K562 (cell line): ENCODE measurements around the gene ZFP57. TPM values are rescaled to one million over a fixed set of nuclear protein-coding genes. Genes with fewer than 3 reads are reported as not detected.
A peak's percentile ranks its signal among the peaks of the same experiment; 100 is the strongest.

Experiments
- ASH1L ChIP-seq: fragments of 450-650 bp; IDR thresholded peaks from 2 replicates; pipeline ENCODE4 v1.6.1; 2018; ENCODE audit warnings: borderline replicate concordance, mild to moderate bottlenecking, low read depth; ENCODE audit not compliant: partially characterized antibody
- CREB1 ChIP-seq, 2 experiments: sonication (generic) in 1 of 2; formaldehyde crosslinking in 1 of 2; IDR thresholded peaks; 2 replicates each; pipeline versions ENCODE4 v1.6.1 to v1.8.0; 2012 to 2022; ENCODE audit warnings: inconsistent platforms in 1 of 2, mild to moderate bottlenecking in 1 of 2, missing genetic modification reagents in 1 of 2, moderate library complexity in 1 of 2
- EGR1 ChIP-seq: fragments of 450-650 bp; conservative IDR thresholded peaks from 2 replicates; pipeline ENCODE4 v1.6.1; 2017; ENCODE audit warnings: mild to moderate bottlenecking
- ETV5 ChIP-seq: sonication (generic); formaldehyde crosslinking; IDR thresholded peaks from 2 replicates; pipeline ENCODE4 v1.4.0; 2020; ENCODE audit warnings: low read depth, mild to moderate bottlenecking, missing genetic modification reagents
- HCFC1 ChIP-seq: IDR thresholded peaks from 2 replicates; pipeline ENCODE4 v1.6.1; 2012; ENCODE audit warnings: low read depth, low read length, improper control_type of control experiment
- HDAC1 ChIP-seq, 2 experiments: fragments of 450-650 bp; IDR thresholded peaks; 2 replicates each; pipeline ENCODE4 v1.6.1; 2016 to 2017; ENCODE audit warnings: inconsistent platforms in 1 of 2, mild to moderate bottlenecking in 1 of 2, moderate library complexity in 1 of 2
- KAT2B ChIP-seq: IDR thresholded peaks from one replicate; pipeline ENCODE4 v1.6.1; 2012; ENCODE audit warnings: low read depth, mild to moderate bottlenecking, control low read depth, inconsistent platforms, low read length, moderate library complexity
- POLR2B ChIP-seq: fragments of 450-650 bp; IDR thresholded peaks from 2 replicates; pipeline ENCODE4 v1.6.1; 2018; ENCODE audit warnings: low read depth; ENCODE audit not compliant: partially characterized antibody
- POLR2H ChIP-seq: IDR thresholded peaks from 2 replicates; pipeline ENCODE4 v1.6.1; 2016; ENCODE audit warnings: missing genetic modification characterization, low read depth, mild to moderate bottlenecking, control low read depth, missing compliant biosample characterization, moderate library complexity
- POU5F1 ChIP-seq: fragments of 150-350 bp; IDR thresholded peaks from 2 replicates; pipeline ENCODE4 v1.6.1; 2014; ENCODE audit warnings: borderline replicate concordance, low read length, low read depth, mild to moderate bottlenecking; ENCODE audit not compliant: partially characterized antibody
- PRPF4 ChIP-seq: fragments of 200-400 bp; formaldehyde crosslinking; IDR thresholded peaks from one replicate; pipeline ENCODE4 v1.6.1; 2017; ENCODE audit warnings: low read length, low read depth, mild to moderate bottlenecking; ENCODE audit not compliant: insufficient read depth, poor library complexity, severe bottlenecking
- RBBP5 ChIP-seq: fragments of 200-600 bp; sonication (generic); IDR thresholded peaks from 2 replicates; pipeline ENCODE4 v1.6.1; 2012; ENCODE audit warnings: borderline replicate concordance, mild to moderate bottlenecking, low read length, control low read depth, inconsistent platforms; ENCODE audit not compliant: insufficient read depth, poor library complexity, severe bottlenecking
- SMARCC2 ChIP-seq: fragments of 450-650 bp; IDR thresholded peaks from 2 replicates; pipeline ENCODE4 v1.6.1; 2017; ENCODE audit warnings: antibody characterized with exemption, moderate library complexity, mild to moderate bottlenecking, low read depth
- TAF15 ChIP-seq: fragments of 200-400 bp; formaldehyde crosslinking; IDR thresholded peaks from 2 replicates; pipeline ENCODE4 v1.6.1; 2017; ENCODE audit warnings: mild to moderate bottlenecking, low read depth, low read length, moderate library complexity
- TBP ChIP-seq: optimal IDR thresholded peaks from 2 replicates; pipeline ENCODE3; 2011; ENCODE audit warnings: low read depth, low read length, improper control_type of control experiment
- TCF7L2 ChIP-seq: fragments of 150-350 bp; IDR thresholded peaks from 2 replicates; pipeline ENCODE4 v1.6.1; 2016; ENCODE audit warnings: low read depth, mild to moderate bottlenecking, low read length, moderate library complexity
- TFE3 ChIP-seq: fragments of 450-650 bp; formaldehyde crosslinking; IDR thresholded peaks from 2 replicates; pipeline ENCODE4 v1.4.0; 2020; ENCODE audit warnings: mild to moderate bottlenecking, mixed read lengths
- TRIM24 ChIP-seq, 2 experiments: fragments of 450-650 bp; IDR thresholded peaks; 2 replicates each; pipeline ENCODE4 v1.6.1; 2016
- ZBTB7A ChIP-seq: IDR thresholded peaks from 2 replicates; pipeline ENCODE4 v1.6.1; 2011; ENCODE audit warnings: low read depth, mild to moderate bottlenecking, low read length, moderate library complexity, borderline replicate concordance; ENCODE audit not compliant: control insufficient read depth
- ZKSCAN1 ChIP-seq: fragments of 150-350 bp; IDR thresholded peaks from 2 replicates; pipeline ENCODE4 v1.6.1; 2016; ENCODE audit warnings: low read depth, low read length
- polyA plus RNA-seq, 8 experiments: library from polyadenylated mRNA; depleted of rRNA in 4 of 8; stranded (reverse) in 5 of 8; unstranded in 3 of 8; fragments of >200 nt; fragmentation: Nextera tagmentation in 2 of 8; fragmentation: Illumina TruSeq in 1 of 8; extraction: Ambion mirVana in 2 of 8; extraction: Trizol in 1 of 8; gene quantifications; 2 replicates each; pipeline versions ENCODE4 v1.2.1 to v1.2.3, GENCODE V29; 2011 to 2014; ENCODE audit warnings: inconsistent platforms in 1 of 8, missing spikeins in 1 of 8
- total RNA-seq, 7 experiments: library from RNA; depleted of rRNA in 6 of 7; stranded (reverse); fragments of >200 nt in 6 of 7; fragmentation: Illumina TruSeq in 2 of 7; extraction: Trizol in 2 of 7; gene quantifications; 2 replicates each; pipeline versions ENCODE4 v1.2.1 to v1.2.3, GENCODE V29; 2011 to 2021; ENCODE audit warnings: low replicate concordance in 1 of 7
- TF ChIP-seq, protein P1 (sequence below): fragments of 450-650 bp; formaldehyde crosslinking; IDR thresholded peaks from 2 replicates; pipeline ENCODE4 v1.4.0; 2020; ENCODE audit warnings: mild to moderate bottlenecking, moderate library complexity
- TF ChIP-seq, protein P2 (sequence below): IDR thresholded peaks from 2 replicates; pipeline ENCODE4 v1.6.1; 2012; ENCODE audit warnings: low read depth, low read length, improper control_type of control experiment, borderline replicate concordance
- TF ChIP-seq, protein P3 (sequence below): sonication (generic); formaldehyde crosslinking; IDR thresholded peaks from 2 replicates; pipeline ENCODE4 v1.8.0; 2022; ENCODE audit warnings: mild to moderate bottlenecking, missing genetic modification reagents

Gene ZFP57
- total and polyA plus RNA-seq, 9 of the 15 experiments (the other 6 are each of a cell fraction or from before 2014, with no cell fraction given) = 0.04 to 0.28 (median 0.13) TPM

DNA sequence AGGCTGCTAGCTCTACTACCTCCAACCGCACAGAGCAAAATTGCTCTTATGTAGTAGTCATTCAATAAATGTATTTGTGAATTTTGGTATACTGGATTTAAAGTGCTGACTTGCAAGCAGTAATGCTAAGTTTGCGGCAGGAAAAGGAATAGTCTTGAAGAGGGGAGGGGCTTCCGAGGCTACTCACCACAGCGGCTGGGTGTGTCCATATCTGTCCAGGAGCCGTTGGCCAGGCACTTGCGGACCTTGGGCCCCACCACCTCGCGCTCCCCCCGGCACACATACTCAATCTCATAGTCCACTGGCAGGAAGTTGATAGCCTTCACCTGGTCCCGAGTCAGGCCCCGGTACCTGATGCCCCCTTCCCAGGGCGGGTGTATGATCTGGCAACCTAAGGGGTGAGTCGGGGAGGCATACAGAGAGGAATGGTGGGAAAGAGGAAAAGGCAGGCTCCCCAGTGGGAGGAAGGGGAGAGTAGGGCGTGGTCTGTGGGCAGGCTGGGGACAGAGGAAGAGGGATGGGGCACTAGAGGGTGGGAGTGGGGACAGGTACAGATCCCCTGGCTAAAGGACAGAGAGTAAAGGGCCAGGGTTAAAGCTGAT is 49.6 kb downstream of the ZFP57 start (continued):
- TF ChIP-seq ASH1L = no peak
- peak in 1 of 2 experiments; percentile 77; a peak in 2 of 4 replicates for TF ChIP-seq HDAC1 (IDR thresholded peaks at IDR 0.05)
- no peak for TF ChIP-seq ZKSCAN1
- TF ChIP-seq, protein P1, sequence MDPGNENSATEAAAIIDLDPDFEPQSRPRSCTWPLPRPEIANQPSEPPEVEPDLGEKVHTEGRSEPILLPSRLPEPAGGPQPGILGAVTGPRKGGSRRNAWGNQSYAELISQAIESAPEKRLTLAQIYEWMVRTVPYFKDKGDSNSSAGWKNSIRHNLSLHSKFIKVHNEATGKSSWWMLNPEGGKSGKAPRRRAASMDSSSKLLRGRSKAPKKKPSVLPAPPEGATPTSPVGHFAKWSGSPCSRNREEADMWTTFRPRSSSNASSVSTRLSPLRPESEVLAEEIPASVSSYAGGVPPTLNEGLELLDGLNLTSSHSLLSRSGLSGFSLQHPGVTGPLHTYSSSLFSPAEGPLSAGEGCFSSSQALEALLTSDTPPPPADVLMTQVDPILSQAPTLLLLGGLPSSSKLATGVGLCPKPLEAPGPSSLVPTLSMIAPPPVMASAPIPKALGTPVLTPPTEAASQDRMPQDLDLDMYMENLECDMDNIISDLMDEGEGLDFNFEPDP (CRISPR knock-in tag) = no peak
- no peak for TF ChIP-seq TRIM24 (IDR thresholded peaks at IDR 0.05)
- TF ChIP-seq POLR2B = peak; percentile 49
- no peak for TF ChIP-seq TFE3 (CRISPR knock-in tag)
- no peak for TF ChIP-seq KAT2B
- no peak for TF ChIP-seq RBBP5
- TF ChIP-seq EGR1 = peak; percentile 24; the same call in 1 of the 2 replicates
- no peak; the same call in 1 of the 2 replicates for TF ChIP-seq ETV5 (CRISPR knock-in tag)
- TF ChIP-seq PRPF4 = no peak
- no peak for TF ChIP-seq CREB1 (IDR thresholded peaks at IDR 0.05)
- TF ChIP-seq CREB1 (CRISPR knock-in tag; IDR thresholded peaks at IDR 0.05) = 0 out of 2 replicates have a peak, but pooled peaks have one; percentile 6
- TF ChIP-seq POLR2H (tag) = no peak
- TF ChIP-seq TCF7L2 = peak; percentile 11; the same call in 1 of the 2 replicates
- TF ChIP-seq, protein P2, sequence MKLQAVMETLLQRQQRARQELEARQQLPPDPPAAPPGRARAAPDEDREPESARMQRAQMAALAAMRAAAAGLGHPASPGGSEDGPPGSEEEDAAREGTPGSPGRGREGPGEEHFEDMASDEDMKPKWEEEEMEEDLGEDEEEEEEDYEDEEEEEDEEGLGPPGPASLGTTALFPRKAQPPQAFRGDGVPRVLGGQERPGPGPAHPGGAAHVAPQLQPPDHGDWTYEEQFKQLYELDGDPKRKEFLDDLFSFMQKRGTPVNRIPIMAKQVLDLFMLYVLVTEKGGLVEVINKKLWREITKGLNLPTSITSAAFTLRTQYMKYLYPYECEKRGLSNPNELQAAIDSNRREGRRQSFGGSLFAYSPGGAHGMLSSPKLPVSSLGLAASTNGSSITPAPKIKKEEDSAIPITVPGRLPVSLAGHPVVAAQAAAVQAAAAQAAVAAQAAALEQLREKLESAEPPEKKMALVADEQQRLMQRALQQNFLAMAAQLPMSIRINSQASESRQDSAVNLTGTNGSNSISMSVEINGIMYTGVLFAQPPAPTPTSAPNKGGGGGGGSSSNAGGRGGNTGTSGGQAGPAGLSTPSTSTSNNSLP = no peak
- TF ChIP-seq POU5F1 = no peak
- no peak for TF ChIP-seq HCFC1
- TF ChIP-seq SMARCC2 = no peak
- no peak for TF ChIP-seq TAF15
- TF ChIP-seq TBP = peak; percentile 46
- TF ChIP-seq, protein P3, sequence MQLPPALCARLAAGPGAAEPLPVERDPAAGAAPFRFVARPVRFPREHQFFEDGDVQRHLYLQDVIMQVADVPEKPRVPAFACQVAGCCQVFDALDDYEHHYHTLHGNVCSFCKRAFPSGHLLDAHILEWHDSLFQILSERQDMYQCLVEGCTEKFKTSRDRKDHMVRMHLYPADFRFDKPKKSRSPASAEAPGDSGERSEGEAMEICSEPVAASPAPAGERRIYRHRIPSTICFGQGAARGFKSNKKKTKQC = no peak
- 0 out of 2 replicates have a peak, but pooled peaks have one; percentile 65 for TF ChIP-seq ZBTB7A
